ENCODE measurements around the gene ETV5. TPM values are rescaled to one million over a fixed set of nuclear protein-coding genes. Genes with fewer than 3 reads are reported as not detected.

ETV5 gene
- total and polyA plus RNA-seq, 2 donors (not counting 3 experiments of a cell fraction or from before 2014, with no cell fraction given) = 8.8 to 40.9 TPM

DNA sequence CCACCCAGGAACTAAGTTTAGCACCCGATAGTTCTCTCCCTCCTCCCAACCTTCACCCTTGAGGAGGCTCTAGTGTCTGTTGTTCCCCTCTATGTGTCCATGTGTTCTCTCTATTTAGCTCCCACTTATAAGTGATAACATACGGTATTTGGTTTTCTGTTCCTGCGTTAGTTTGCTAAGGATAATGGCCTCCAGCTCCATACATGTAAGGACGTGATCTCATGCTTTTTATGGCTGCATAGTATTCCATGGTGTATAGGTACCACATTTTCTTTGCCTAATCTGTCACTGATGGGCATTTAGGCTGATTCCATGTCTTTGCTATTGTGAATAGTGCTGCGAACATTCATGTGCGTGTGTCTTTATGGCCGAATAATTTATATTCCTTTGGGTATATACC, 104.2 kb downstream of the ETV5 start:
- CTCF ChIA-PET = no interaction called here
- H3K27me3 ChIP-seq (ENCODE audit: control insufficient read depth in 2 of 2, insufficient read depth in 2 of 2, low read length in 2 of 2) = no peaks in the 10 kb centered on the region
- no peak overlapping the region for H3K4me2 ChIP-seq (ENCODE audit: insufficient read depth, low read length)
- no peaks in the 10 kb centered on the region for H3K79me2 ChIP-seq (ENCODE audit: control insufficient read depth, insufficient read depth, low read length)
- DNase-seq (ENCODE audit: low read depth, low spot score) = no peak
- no TSS peak for BruUV-seq (replicated peaks)
- no peak overlapping the region for H3K9ac ChIP-seq (replicated peaks; ENCODE audit: extremely low read depth, insufficient read depth, low read length)
- POLR2A ChIA-PET = no interaction called here
- no peak overlapping the region for H2AFZ ChIP-seq (ENCODE audit: low read depth, low read length)
- H3K9me3 ChIP-seq (replicated peaks; ENCODE audit: control insufficient read depth, insufficient read depth, low read length) = no peaks in the 10 kb centered on the region
- intact Hi-C loops (cut with micrococcal nuclease) = no loop called here
- H3K9me1 ChIP-seq (replicated peaks; ENCODE audit: control insufficient read depth, extremely low read depth, insufficient read depth, low read length) = no peaks in the 10 kb centered on the region
- FAIRE-seq = no peak
- no peak overlapping the region for H3K27ac ChIP-seq (ENCODE audit: insufficient read depth, low read depth, low read length)
- TF ChIP-seq POLR2A (IDR thresholded peaks at IDR 0.05; ENCODE audit: low read depth, low read length) = no peak
- TF ChIP-seq MYC (IDR thresholded peaks at IDR 0.05; ENCODE audit: low read depth, low read length) = no peak
- no peak for TF ChIP-seq MAX (IDR thresholded peaks at IDR 0.05; ENCODE audit: insufficient read depth, insufficient read length)
- TF ChIP-seq POLR2AphosphoS5 (IDR thresholded peaks at IDR 0.05; ENCODE audit: insufficient read depth, low read depth, low read length) = no peak
- no peak for TF ChIP-seq JUN (IDR thresholded peaks at IDR 0.05; ENCODE audit: borderline replicate concordance, insufficient read depth, insufficient read length, low read depth)
- TF ChIP-seq, protein P1, sequence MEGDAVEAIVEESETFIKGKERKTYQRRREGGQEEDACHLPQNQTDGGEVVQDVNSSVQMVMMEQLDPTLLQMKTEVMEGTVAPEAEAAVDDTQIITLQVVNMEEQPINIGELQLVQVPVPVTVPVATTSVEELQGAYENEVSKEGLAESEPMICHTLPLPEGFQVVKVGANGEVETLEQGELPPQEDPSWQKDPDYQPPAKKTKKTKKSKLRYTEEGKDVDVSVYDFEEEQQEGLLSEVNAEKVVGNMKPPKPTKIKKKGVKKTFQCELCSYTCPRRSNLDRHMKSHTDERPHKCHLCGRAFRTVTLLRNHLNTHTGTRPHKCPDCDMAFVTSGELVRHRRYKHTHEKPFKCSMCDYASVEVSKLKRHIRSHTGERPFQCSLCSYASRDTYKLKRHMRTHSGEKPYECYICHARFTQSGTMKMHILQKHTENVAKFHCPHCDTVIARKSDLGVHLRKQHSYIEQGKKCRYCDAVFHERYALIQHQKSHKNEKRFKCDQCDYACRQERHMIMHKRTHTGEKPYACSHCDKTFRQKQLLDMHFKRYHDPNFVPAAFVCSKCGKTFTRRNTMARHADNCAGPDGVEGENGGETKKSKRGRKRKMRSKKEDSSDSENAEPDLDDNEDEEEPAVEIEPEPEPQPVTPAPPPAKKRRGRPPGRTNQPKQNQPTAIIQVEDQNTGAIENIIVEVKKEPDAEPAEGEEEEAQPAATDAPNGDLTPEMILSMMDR (IDR thresholded peaks at IDR 0.05; ENCODE audit: extremely low read depth in 1 of 2, insufficient read depth in 1 of 2, low read depth in 1 of 2, low read length in 2 of 2) = no peak
- no peak for TF ChIP-seq GATA2 (IDR thresholded peaks at IDR 0.05; ENCODE audit: insufficient read depth, insufficient read length, low read depth, low read length)
- TF ChIP-seq EZH2 (IDR thresholded peaks at IDR 0.05; ENCODE audit: borderline replicate concordance, low read depth, low read length, severe bottlenecking) = no peak
- TF ChIP-seq FOS (IDR thresholded peaks at IDR 0.05; ENCODE audit: borderline replicate concordance, insufficient read depth, low read length) = no peak
- no peaks in the 10 kb centered on the region for H3K36me3 ChIP-seq (ENCODE audit: control insufficient read depth in 2 of 2, extremely low read depth in 1 of 2, insufficient read depth in 2 of 2, low read length in 2 of 2)
- dilution Hi-C loops (cut with MboI; ENCODE audit: extremely low pct_ligation_motif_present, low sequenced_read_pairs) = no loop called here
- no peak overlapping the region for H3K4me3 ChIP-seq (replicated peaks in 1 of 3; ENCODE audit: insufficient read depth in 1 of 3, low read depth in 1 of 3, low read length in 3 of 3)
- no peaks in the 10 kb centered on the region for H4K20me1 ChIP-seq (replicated peaks; ENCODE audit: control insufficient read depth, extremely low read depth, insufficient read depth, low read length)
- H3K4me1 ChIP-seq (ENCODE audit: control insufficient read depth, extremely low read depth, insufficient read depth, low read length) = no peaks in the 10 kb centered on the region
